HG02623 (cell line): ENCODE data around the gene SNX20.

Source experiments
- ATAC-seq: cut with Tn5 transposase; IDR thresholded peaks from one replicate; pipeline ENCODE4 v1.9.1; 2021; ENCODE audit warnings: moderate library complexity; ENCODE audit not compliant: unreplicated experiment

The SNX20 gene

GRCh38 chr16:50681021-50681885 is at the start of gene SNX20:
Gene SNX20, minus strand, starts transcription at chr16:50681312. Its CDS starts 3,786 bp downstream, at chr16:50677526.
- ATAC-seq, result peak; percentile 45

GRCh38 chr16:50724306-50724705 is 43.2 kb upstream of the SNX20 start:
- ATAC-seq, result no peak

- ATAC-seq, result no peak
Measured at GRCh38 chr16:50722960-50723359, 41.8 kb upstream of the SNX20 start.

- ATAC-seq, result no peak
Measured at GRCh38 chr16:50722405-50722737, 41.3 kb upstream of the SNX20 start.

DNA sequence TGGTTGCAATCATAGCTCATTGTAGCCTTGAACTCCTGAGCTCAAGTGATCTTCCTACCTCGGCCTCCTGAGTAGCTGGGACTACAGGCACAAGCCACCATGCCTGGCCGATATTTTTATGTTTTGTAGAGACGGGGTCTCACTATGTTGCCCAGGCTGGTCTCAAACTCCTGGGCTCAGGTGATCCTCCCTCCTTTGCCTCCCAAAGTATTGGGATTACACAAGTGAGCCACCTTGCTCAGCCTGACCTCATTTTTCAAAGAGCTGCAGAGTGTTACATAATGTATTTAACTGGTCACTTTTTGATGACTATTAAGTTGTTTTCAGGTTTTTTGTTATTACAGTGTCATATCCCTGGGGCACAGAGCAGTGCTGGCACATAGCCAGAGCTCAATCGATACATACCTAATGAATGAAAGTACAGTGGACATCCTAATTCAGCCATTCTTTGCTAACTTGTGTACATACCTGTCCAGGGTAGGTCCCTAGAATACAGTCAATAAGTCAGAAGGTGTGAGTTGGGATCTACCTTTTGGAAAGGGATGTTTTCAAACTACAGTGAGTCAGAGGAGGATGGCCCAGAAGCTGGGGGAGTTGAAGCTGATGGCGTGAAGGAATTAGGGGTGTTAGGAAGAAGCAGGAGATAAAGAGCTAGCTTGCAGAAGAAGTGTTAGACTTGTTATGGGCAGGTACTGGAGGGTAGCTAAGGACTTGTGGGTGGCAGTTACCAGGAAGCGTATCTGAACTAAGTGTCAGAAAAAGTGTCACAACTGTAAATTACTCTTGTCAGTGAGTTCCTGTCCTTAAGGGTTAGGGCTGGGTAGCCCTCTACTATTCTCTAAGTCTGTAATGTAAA is 40.7 kb upstream of the SNX20 start:
- ATAC-seq, result no peak

DNA sequence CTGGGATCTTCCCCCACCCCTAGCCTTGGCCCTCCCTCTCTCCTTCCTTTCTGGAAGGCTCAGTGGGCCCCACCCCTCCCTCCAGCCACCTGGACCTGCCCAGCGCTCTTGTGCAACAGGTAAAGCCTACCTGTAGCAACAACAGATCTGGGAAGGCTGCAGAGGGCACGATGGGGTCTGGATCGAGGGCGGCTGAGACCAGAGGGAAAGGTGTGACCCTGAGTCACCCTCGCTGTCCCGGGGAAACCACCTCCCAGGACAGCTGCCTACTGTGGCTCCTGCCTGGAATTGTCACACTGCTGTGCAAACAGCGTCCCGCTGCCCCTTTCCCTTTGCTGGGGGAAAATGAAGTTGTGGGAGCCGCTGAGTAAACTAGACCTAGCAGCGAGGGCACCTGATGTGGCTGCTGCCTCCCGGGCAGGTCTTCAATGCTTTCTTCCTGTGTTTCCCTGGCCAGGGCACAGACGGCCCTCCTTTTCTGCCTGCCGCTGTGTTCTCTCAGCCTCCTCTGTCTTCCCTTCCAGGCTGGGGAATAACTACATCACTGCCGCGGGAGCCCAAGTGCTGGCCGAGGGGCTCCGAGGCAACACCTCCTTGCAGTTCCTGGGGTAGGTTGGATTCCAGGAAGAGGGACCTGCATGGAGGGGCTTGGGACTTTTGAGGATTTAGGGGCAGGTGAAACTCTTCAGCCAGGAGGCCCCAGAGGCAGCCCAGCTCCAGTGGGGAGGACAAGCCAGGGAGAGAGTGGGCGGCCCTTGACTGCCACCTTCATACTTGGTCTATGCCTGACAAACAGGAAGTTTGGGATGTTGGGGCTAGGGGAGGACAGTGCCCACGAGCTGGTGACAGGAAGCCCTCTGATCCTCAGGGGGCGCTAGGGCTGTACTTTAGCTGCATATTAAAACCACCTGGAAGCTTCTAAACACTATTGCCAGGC is 38.6 kb upstream of the SNX20 start:
- no peak for ATAC-seq

DNA sequence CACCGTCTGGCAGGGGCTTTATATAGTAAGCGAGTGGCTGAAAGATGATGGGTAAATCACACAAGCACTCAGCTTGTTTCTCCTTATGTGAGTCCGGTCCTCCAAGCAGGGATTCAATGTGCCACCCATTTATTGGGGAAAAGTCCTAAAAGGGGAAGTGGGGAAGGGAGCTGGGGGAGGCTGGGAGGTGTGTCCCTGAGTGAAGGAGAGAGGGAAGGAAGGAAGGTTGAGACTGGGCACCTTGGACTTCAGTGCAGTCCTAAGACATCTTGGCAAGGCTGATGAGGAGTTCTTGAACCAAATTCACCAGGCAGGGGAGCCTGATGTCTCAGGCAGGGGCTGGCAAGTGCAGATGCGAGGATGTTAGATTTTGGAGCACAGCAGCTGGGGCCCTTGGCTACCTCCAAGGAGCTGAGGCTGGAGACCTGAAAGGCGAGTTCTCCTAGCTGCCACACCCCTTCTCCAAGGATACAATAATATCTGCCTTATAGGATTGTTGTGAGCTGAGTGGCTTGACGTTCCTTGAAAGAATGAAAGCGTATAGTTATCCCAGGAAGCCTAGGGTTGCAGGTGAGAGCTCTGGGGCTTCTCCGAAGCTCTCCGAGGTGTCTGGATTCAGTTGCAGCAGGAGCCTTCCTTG is 37.8 kb upstream of the SNX20 start:
- no peak for ATAC-seq

- ATAC-seq, result no peak
Measured at GRCh38 chr16:50718061-50718760, 37.1 kb upstream of the SNX20 start.

DNA sequence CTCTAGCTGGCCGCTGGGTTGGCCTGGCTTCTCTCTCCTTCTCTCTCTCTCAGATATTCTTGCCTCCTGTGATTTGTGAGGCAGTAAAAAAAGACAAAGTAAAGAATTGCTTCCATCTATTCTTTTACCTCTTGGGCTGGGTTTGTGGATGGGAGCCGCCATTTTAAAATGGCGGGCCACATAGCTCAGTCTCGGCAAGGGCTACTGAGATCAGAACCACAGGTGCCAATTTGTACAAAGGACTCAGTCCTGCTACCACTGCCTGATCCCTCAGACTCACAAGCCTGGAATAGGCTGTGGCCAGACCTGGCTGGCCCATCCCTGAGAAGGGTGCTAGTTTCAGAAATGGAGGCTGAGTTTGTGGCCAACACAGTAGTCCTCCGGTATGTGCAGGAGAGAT is 36.4 kb upstream of the SNX20 start:
- ATAC-seq, result no peak

DNA sequence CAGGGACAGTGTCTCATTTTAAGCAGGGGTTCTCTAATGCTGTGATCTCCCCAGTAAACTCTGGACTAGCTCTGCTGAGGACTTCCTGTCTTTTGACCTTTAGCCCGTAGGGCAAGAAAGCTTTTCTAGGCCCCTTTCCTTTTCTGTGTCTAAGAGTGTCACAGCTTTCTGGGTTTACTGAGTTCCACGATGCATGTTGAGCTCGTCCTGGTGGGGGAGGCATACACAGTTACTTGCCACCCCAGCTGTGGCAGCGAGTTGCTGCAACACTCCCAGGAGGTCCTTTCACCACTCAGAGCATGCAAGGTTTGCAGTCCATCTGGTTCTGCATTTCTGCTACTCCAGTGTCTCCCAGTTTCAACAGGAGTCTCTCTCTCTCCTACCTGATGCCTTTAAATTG is 36.0 kb upstream of the SNX20 start:
- no peak for ATAC-seq

DNA sequence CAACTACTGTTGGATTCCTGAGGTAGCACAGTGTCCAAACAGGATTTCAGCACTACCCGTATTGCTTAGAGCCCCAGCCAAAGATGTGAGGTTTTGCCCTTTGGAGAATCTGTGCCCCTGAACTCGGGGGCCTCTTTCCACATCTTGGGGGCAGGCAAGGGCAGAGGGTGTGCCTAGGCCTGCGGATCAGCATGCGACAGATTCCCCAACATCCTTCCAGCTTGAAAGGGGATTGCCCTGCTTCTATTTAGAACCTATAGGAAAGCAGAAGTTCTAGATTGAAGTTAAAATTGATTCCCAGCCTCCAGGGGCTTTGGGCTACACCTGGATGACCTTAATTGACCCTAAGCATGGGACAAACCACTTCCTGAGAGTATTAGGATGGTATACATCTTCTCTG is 31.8 kb upstream of the SNX20 start:
- ATAC-seq, result no peak

GRCh38 chr16:50712560-50712898 is 31.4 kb upstream of the SNX20 start:
- no peak for ATAC-seq

- no peak for ATAC-seq
Measured at GRCh38 chr16:50711862-50712559, 30.9 kb upstream of the SNX20 start.

- no peak for ATAC-seq
Measured at GRCh38 chr16:50711040-50711439, 29.9 kb upstream of the SNX20 start.

DNA sequence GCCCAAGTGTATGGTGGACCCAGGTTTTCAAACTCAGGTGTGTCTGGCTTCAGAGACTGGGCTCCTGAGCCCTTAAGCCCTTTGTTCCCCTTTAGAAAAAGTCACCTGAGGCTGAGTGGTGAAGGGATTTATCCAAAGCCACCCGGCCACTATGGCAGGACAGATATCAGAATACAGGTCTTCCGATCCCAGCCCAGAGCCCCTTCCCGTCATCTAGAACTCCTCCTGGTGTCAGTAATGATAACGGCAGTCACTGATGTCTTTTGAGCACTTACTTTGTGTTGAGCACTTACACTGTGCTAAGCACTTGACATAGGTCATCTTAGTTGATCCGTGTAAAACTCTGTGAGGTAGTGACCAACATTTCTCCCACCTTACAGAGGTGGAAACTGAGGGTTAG is 28.9 kb upstream of the SNX20 start:
- ATAC-seq, result no peak

- peak; percentile 41 for ATAC-seq
Measured at GRCh38 chr16:50709061-50709684, 28.1 kb upstream of the SNX20 start.

DNA sequence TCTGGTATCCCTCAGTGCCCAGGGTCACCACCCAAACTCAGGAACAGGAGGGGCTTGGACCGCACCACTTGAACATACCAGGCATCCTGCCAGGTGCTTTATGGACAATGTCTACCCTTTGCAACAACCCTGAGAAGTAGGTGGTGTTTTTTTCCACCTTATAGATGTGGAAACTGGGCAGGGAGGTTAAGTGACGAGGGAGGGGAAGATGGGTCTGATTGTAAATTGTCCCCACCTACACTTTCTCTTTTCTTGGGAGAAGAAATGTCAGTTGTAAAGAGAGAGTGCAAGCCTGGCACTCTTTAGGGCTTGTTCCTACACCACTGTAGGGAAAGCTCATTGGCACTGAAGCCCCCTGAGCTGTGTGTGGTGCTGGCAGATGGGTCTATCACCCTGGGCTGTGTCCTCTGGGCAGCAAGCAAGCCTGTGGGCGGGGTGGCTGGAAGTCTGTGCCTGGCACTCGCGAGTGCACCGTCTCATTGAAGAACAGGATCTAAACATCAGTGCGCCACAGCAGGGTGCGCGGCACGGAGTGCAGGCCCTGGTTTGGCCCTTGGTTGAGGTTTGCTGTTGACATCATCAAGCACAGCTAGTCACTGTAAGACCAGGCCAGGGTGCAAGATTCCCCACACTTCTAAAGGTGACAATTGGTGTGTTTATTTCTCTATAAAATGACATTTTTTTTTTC is 27.4 kb upstream of the SNX20 start:
- ATAC-seq, result no peak

GRCh38 chr16:50706250-50706649 is 25.1 kb upstream of the SNX20 start:
- no peak for ATAC-seq
